VCaP (cell line): ENCODE measurements around the gene PHKG2.

Experiments
- H3K27ac ChIP-seq: fragments of 450-650 bp; 2 replicates; pipeline ENCODE4 v1.5.1; 2017
- CTCF ChIP-seq: fragments of 450-650 bp; conservative IDR thresholded peaks from 2 replicates; pipeline ENCODE4 v1.5.1; 2017; ENCODE audit warnings: mild to moderate bottlenecking, moderate library complexity

PHKG2 gene

DNA sequence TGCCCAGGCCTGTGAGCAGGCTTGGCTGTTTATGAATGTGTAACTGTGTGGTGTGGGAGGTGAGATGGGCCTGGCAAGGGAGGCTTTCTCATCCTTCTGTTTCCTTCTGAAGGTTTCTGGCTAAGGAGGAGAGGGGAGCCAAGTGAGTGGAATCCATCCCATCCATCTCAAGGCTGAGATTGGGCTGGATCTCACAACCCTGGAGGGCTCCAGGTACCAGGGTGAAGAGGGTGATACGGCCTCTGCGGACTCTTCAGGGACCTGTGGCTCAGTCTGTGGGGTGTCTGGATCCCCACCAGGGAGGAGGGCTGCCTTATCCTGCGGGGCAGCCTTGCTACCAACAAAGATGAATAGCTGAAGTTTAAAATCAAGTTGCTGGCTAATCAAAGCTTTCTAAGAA lies 31.8 kb downstream of the PHKG2 start:
- no peak for TF ChIP-seq CTCF
- no peak overlapping the region for H3K27ac ChIP-seq

DNA sequence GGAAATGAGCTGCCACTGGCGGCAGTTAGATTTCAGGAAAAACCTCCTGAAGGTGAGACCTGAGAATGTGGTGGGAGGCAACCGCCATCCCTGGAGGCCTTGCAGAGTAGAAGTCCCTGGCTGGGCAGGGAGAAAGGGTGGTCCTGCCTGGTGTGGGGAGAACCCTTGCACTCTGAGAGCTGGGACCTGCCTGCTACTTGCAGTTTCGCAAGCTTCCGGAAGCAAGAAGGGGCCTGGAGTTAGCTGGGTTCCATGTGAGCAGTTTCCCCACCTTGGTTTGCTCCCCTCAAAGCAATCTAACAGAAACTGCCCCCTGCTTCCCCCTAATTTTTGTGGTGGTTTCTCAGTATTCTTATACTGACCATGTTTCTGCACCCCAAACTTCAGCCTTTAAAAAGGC lies 32.3 kb downstream of the PHKG2 start:
- no peak for TF ChIP-seq CTCF
- no peak overlapping the region for H3K27ac ChIP-seq

DNA sequence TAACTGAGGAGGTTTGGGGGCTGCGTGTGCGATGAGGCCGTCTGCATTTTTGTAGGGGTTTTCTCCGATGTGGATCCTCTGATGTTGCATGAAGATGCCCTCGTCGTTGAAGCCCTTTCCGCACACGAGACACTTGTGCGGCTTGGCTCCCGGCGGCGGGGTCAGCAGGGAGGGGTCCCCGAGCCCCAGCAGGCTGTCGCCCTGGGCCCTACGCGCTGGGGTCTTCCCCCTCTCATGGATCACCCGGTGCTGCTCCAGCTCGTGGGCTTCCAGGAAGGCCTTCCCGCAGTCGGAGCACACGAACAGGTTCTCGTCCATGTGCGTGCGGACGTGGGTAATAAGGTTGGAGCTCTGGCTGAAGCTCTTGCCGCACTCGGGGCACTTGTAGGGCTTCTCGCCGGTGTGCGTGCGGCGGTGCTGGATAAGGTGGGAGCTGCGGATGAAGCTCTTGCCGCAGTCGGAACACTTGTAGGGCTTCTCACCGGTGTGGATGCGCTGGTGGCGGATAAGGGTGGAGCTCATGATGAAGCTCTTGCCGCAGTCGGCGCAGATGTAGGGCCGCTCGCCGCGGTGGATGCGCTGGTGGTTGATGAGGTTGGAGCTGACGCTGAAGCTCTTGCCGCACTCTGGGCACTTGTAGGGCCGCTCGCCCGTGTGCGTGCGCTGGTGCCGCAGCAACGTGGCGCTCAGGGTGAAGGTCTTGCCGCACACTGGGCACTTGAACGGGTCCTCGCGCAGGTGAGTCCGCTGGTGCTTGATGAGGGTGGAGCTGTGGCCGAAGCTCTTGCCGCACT lies 34.5 kb downstream of the PHKG2 start:
- no peak overlapping the region for H3K27ac ChIP-seq
- no peak for TF ChIP-seq CTCF

DNA sequence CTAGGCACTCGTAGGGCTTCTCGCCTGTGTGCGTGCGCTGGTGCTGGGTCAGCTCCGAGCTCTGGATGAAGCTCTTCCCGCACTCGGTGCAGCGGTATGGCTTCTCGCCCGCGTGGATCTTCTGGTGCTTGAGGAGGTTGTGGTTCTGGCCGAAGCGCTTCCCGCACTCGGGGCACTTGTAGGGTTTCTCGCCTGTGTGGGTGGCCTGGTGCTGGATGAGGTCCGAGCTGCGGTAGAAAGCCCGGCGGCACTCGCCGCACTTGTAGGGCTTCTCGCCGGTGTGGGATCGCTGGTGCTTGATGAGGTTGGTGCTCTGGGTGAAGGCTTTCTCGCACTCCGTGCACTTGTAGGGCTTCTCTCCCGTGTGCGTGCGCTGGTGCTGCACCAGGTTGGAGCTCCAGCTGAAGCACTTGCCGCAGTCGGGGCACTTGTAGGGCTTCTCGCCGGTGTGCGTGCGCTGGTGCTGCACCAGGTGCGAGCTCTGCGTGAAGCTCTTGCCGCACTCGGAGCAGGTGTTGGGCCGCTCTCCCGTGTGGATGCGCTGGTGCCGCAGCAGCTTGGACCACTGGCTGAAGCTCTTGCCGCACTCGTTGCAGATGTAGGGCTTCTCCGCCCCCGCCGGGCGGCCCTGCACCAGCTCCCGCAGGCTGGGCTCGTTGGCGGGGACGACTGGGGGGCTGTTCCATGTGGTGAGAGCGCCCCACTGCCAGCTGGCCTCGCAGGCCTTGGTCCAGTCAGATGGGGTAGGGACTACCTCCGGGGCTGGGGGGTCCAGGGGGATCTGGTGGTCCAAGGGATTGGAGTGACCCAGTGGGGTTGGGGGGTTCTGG lies 35.3 kb downstream of the PHKG2 start:
- H3K27ac ChIP-seq = no peak overlapping the region
- TF ChIP-seq CTCF = no peak

GRCh38 chr16:30784215-30784614 lies 36.0 kb downstream of the PHKG2 start:
- no peak overlapping the region for H3K27ac ChIP-seq
- TF ChIP-seq CTCF = no peak

DNA sequence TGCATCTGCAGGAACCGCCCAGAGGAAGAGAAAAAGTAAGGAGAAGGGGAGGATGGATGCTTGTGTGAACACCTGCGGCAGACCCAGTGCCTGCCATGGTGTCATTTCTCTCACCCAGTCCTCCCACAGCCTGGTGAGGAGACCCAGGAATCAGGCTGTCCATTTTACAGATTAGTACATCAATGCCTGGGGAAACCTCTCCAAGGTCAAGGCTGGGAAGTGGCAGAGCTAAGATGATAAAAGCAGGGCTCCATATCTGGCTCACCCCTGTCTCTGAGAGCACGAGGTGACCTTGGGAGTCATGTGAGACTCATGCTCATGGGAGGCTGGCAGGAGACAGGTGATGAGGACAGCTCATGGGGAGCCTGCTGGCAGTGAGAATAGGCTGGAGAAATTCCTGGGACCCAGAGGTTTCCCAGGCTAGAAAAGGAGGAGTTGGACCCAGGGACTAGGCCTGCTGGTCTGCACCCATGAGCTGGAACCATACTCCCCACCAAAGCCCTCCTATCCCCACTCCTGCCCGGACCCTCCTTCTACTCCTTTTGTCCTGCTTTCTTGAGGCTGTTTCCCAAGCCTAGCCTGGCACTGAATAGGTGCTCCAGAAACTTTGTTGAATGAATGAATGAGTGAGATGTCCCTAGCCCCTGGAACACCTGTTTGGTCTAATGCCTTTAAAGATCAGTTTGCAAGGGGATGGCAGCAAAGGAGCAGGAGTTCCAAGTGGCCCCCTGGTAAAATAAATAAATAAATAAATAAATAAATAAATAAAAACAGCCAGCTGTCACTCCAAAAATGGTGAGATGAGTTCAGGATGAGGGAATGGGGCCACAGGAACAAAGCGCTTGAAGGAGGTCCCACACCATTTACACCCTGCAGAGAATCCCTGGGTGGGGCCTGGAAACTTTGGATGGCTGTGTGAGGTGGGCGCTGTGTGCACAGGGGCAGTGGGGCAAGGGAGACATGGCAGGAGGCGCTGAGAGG lies 37.2 kb downstream of the PHKG2 start:
- TF ChIP-seq CTCF = no peak
- no peak overlapping the region for H3K27ac ChIP-seq
